ENCODE measurements around the gene NME2.

GRCh38 chr17:51155416-51155815, 10.8 kb upstream of the NME2 start:
- TF ChIP-seq ZNF274 (IDR thresholded peaks at IDR 0.05; ENCODE audit: low read depth, low read length) = no peak
- TF ChIP-seq YY1 (IDR thresholded peaks at IDR 0.05; ENCODE audit: insufficient read depth, insufficient read length) = no peak
- TF ChIP-seq SUZ12 (IDR thresholded peaks at IDR 0.05; ENCODE audit: extremely low read depth, insufficient read depth, insufficient read length) = no peak
